Stimulated activated CD4-positive, alpha-beta T cell treated with anti-CD3 and anti-CD28 coated beads, Interleukin-15, amount 100 ng/mL, for 48 hours (primary cell): ENCODE measurements around the gene DPY19L2.
A peak's percentile ranks its signal among the peaks of the same experiment; 100 is the strongest.
"Not testable (repeated sequence)": the region's sequence is repeated elsewhere in the genome, so short reads cannot be mapped to it uniquely, and the experiment has no call there.

Source experiments
- DNase-seq, 2 donors: peaks; one replicate each; pipeline ENCODE4 v3.0.0-alpha.2; 2020; ENCODE audit warnings: low read depth in 2 of 2

Gene DPY19L2

DNA sequence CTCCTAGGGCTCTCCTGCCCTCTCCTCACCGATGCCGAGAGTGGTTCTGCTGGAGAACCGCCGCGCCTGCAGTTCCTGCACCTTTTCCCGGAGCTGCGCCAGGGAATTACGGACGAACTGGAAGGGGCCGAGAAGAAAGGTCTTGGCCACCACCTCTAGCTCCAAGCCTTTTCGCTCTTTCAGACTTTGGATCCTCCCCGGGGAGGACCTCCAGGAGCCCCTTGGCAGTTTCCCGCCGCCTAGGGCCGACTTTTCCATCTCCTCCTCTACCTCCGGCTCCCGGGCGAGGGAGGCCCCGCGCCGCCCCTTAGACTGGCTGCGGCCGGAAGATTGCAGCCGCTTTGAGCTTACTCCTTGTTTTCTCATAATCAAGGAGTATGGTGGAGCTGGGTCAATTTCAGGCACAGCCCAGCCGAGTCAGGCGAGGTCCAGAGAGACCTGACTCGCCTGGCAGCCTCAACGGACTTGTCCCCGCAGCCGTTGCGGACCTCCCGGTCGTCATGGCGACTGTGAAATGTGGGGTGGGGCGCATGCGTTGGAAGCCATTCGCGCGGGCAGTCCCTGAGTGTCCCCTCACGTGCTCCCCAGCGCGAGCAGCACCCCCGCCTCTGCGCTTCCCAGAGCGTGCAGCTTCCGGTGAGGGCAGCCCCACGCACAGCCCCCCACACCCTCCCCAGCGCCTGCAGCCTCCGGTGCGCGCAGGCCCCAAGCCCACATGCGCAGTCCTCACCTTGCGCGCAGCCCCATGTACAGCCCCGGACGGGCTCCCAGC lies at the start of gene DPY19L2:
Gene DPY19L2, minus strand, starts transcription at position 466 of the 772 bp plus-strand sequence. Its CDS starts 100 bp downstream, at position 366.
- peak in 1 of 2 donors; percentile 36 for DNase-seq

DNA sequence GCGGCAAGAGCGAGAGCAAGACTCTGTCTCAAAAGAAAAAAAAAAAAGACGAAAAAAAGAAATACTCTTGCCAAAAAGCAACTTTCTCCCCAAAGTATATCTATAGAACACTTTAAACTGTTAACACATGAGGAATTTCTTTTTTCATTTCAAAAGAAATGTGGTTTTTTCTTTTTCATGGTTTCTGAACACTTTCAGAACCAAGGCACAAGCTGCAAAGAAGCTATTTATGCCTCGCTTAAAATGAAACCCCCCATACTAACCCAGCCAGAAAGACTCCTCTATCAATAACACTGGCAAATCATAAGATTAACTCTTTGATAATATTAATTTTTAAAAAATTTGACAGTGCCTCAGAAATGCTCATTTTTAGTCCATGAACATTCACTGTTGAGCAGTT lies 48.6 kb upstream of the DPY19L2 start:
- DNase-seq, result not testable (repeated sequence)

DNA sequence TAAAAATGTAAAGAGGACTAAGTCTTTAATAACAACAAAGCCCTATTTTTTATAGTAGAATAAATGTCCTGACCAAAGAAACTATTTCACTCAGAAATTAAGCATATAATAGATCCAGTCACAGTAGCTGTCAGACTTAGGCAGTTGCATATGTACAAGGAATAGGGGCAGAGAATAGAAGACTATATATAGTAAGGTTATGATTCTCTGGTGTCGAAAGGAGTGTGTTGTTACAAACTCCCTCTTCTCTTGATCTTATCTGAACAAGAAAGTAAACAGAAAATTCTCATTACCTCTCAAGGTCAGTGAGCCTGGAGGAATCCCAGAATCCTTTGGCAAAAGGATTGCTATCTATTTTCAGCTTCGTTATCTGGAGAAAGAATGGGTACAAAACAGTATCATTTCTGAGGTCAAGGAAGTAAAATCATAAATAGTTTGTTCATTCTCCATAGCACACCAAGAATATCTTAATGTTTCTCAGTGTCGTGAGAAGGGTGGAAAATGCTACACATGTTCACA lies 46.9 kb upstream of the DPY19L2 start:
- DNase-seq, result not testable (repeated sequence)

DNA sequence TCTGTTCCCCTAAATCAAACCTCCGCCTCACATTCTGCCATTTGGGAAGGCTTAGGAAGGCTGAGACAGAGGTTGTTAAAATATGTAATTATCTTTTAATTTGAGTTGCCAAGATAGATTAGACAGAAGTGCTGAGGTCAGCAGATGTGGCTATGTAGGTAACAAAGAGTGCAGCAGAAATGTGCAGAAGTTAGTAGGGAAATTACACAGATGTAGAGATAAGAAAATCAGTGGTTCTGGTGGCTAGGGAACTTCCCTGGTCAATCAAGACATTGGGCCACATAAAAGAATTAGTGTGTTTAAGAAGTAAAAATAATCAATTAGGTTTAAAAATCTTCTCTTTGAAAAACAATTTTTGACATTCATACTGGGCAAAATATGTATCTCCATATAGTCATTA lies 46.1 kb upstream of the DPY19L2 start:
- not testable (repeated sequence) for DNase-seq

DNA sequence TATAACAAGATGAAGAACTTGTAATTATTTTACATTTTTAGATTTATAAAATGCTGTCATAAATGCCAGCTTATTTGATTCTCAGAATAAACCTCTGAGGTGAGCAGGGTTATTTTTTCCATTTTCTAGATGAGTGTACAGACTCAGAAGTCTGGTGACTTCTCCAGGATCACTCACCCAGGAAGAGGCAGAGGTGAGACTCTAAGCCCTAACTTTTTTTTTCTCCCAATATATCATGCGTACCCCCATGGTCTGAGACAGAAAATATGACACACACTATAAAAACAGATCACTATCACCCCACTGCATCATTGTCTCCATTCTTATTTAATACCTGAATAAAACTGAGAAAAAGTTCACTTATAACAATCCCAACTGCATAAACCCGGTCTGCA lies 45.4 kb upstream of the DPY19L2 start:
- DNase-seq, result not testable (repeated sequence)

DNA sequence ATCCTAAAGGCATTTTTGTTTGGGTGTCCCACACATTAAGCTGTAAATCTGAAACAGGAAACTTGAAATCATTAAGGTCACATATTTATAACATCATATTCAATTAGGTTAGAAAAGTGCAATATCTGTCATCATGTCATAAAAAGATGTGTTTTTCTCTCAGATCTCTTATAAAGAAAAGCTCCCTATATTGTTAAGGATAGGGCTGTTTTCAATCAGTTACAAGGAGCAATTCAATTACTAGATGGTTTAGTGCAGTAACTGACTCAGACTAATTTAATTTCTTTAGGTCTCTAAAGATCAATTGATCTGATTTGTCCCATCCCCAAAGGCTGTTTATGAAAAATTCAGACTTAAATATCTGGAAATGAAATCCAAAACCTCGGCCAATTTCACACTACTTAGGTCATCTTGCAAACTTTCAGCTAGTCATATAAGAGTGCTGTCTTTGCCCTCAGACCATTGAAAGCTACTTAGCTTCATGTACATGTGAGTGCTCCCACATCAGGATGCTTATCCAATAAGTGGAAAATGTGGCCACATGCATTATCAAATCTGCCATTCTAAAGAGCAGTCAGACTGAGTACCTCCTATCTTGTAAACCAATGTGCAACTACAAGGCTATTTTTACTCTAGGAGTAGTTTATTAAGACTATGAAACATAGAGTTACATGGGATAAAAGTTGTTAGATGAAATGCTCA lies 44.8 kb upstream of the DPY19L2 start:
- DNase-seq, result not testable (repeated sequence)

DNA sequence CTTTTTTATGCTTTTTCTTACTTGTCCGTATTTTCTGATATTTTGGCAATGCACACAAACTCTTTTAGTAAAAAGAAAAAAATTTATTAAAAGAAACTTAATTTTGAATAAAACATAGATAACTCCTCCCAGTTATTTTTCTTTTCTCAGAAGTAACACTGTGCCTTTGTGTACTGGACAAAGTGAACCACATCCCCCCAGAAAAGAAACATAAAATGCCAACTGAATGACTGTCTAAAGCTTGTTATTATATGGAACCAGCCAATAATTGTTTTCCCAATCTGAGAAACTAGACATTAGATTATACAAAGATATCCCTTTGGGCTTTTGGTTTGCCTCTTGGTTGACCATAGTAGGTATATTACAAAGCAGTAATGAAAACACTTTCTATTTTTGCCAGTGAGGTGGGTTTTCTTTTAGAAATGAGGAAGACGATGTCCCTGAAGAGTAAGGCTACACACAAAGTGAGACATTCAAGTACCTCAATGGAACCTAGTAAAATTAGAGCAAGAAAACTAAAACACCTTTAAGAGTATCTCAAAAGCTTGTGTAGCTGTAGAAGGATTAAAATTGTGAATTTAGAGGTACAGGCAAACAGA lies 44.2 kb upstream of the DPY19L2 start:
- not testable (repeated sequence) for DNase-seq

DNA sequence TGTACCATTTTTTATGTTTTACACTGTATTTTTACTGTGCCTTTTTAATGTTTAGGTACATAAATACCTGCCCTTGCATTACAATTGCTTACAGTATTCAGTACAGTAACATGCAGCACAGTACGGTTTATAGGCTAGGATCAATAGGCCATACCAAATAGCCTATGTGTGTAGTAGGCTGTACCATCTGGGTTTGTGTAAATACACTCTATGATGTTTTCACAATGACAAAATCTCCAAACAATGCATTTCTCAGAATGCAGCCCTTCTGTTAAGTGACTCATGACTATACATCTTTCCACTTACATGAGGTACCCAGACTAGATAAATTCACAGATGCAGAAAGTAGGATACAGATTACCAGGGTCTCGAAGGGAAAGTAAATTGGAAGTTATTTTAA lies 43.0 kb upstream of the DPY19L2 start:
- not testable (repeated sequence) for DNase-seq

DNA sequence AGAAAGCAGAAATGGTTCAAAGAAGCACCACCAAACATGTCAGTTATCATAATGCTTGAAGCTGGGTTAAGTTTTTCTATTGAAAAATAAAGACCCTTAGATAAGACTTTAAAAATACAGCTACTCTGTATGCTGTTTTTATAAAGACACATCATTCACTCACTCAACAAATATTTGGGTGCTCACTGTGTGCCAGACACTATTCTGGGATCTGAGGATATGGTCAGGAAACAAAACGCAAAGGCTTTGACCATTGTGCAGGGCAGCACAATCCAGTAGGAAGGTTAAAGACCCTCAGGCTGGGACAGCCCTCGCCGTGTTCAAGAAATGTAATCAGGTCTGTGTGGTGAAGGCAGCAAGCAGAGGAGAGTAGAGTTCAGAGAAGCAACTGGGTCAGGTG lies 38.0 kb upstream of the DPY19L2 start:
- no peak for DNase-seq

DNA sequence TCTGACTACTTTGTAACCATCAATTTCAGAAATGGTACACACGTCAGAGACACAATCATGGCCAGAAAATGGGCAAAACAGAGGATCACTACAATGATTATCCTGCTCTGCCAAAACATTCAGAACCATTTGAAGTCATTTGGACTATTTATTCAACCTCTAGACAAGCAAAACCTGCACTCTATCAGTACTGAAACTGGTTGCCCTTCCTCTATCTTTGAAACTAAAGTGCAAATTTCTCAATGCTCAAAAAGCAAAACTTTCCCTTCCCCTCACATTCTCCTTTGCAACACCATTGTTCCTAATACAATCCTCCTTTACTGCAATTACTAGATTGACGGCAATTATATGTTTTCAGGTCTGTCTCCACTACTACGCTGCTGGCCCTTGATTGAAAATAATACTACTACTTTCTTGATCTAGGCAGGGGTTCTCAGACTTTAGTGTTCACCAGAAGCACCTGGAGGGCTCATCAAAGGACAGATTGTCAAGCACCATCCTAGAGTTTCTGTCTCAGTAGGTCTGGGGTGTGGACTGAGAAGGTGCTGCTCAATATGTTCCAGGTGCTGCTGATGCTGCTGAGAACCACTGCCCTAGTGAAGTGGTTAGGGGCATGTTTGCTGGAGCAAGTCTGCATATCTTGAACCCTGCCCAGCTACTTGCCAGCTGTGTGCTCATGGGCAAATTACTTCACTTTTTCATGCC lies 31.5 kb upstream of the DPY19L2 start:
- not testable (repeated sequence) for DNase-seq

DNA sequence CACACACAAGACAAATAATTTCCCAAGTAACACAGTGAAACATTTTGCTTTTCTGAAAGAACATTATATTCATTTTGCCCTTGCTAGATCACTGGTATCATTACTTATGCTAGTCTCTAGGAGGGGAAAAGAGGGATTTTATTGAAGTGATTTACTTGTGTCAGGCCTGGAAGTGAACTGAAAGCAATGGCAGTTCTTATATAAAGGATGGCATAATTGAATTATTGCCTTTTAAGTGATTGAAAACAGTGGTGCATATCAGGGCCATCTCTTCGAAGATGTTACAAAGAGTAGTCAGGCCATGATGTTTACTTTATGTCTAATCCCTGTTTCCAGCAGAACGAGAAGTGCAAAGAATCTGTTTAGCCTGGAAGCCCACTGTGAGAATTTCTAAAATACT lies 30.7 kb upstream of the DPY19L2 start:
- DNase-seq, result not testable (repeated sequence)

DNA sequence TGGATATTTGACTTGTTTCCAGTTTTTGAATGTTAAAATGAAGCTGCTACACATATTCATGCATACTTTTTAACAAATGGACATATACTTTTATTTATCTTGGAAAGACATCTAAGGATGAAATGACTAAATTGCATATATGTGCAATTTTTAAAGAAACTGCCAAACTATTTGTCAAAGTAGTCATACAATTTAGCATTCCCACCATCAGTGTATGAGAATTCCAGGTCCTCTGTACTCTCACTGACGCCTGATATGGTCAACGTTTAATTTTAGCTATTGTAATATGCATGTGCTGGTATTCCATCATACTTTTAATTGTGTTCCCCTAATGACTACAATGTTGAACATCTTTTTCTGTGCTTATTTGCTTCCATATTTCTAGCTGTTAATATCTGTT lies 22.5 kb upstream of the DPY19L2 start:
- DNase-seq, result not testable (repeated sequence)

DNA sequence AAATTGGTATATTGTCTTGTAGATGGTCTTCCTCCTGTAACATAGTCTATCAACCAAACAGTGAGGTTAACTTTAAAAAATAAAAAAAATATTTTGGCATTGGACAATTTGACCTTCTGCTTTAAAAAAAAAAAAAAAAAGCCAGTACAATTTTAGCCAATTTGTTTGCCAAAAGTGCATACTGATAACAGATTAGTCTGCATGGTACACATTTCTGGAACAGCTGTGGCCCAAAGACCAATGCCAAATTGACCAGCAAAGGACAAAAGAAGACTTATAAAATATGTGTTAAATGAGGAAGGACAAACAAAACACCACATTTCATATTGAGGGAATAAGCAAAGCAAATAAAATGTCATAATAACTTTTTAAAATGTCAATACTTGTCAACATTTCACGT lies 20.8 kb upstream of the DPY19L2 start:
- DNase-seq, result not testable (repeated sequence)

DNA sequence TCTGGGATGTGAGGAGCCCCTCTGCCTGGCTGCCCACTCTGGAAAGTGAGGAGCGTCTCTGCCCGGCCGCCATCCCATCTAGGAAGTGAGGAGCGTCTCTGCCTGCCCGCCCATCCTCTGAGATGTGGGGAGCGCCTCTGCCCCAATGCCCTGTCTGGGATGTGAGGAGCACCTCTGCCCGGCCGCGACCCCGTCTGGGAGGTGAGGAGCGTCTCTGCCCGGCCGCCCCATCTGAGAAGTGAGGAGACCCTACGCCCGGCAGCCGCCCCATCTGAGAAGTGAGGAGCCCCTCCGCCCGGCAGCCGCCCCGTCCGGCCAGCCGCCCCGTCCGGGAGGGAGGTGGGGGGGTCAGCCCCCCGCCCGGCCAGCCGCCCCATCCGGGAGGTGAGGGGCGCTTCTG lies 18.3 kb upstream of the DPY19L2 start:
- DNase-seq, result not testable (repeated sequence)

DNA sequence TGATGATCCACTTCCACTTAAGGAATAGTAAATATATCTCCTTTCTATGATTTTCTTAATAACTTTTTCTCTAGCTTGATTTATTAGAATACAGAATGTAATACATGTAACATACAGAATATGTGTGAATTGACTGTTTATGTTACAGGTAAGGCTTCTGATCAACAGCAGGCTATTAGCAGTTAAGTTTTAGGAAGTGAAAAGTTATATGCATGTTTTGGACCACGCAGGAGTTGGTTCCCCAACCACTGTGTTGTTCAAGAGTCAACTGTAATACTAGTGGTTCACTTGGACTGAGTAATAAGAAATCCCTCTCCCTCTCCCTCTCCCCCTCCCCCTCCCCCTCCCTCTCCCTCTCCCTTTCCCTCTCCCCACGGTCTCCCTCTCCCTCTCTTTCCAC lies 17.5 kb upstream of the DPY19L2 start:
- not testable (repeated sequence) for DNase-seq

DNA sequence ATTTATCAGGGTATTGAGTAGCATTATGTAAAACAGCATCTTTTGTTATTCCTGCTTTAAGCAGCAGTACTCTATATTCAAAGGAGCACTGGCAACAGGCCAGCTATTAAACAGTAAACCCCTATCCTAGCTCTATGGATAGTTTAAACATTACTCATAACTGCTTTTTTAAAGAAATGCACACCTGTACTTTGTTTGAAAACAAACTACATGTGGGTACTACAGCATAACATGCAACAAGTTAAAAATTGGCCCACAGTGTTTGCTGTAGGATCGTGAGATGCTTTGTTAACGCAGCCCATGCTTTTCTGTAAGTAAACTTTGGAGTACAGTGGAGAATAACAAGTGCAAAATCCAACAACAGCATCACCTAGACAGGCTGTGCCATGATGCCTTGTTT lies 14.3 kb upstream of the DPY19L2 start:
- not testable (repeated sequence) for DNase-seq

DNA sequence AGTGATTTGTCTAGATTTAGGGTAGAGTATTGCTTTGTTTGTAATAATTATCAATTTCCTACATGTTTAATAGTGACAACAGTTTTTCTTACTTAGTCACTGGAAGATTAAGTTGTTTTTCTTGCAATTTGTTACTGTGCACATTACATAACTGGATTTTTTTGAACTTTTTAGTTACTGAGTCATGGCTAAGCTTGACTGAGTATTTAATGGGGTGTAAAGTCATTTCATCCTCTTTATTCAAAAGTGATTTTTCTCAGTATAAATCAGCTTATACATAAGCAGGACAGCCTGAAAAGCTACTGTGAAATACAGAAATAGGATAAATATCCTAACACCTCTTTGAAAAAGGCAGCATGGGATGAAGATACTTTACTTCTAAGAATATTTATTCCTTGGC lies 12.5 kb upstream of the DPY19L2 start:
- not testable (repeated sequence) for DNase-seq

DNA sequence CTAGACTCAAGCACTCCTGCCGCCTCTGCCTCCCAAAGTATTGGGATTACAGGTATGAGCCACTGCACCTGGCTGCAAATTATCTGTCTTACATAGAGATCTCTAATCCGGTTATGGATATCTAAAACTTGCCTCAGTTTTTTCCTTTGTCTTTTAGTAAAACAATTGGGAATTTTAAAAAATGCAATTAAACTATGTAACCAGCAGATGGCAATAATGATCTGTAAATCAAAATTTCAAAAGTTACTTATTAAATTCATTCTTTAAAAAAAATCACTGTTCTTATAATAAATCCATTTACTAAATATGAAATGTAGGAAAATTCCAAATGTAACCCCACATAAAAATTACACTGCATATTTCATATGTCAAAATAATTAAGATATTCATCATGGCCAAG lies 4.3 kb upstream of the DPY19L2 start:
- DNase-seq, result not testable (repeated sequence)

DNA sequence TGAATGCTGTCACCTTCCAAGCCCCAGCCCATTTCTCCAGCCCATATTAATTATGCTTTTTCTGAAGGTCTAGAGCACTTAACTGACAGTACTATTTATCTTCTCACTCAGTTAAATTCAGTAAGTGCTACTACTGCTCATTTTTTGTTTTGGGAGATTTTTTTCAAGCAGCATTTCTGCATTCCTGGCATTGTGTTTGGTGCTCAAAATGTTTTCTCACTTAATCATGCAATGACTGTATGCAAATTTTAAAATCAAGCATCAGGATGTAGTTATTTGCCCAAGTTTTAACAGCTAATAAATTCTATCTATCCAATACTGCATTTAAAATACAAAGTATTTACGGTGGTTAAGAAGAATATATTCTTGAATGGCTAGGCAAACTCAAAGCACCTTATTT lies 1.6 kb upstream of the DPY19L2 start:
- DNase-seq, result not testable (repeated sequence)

DNA sequence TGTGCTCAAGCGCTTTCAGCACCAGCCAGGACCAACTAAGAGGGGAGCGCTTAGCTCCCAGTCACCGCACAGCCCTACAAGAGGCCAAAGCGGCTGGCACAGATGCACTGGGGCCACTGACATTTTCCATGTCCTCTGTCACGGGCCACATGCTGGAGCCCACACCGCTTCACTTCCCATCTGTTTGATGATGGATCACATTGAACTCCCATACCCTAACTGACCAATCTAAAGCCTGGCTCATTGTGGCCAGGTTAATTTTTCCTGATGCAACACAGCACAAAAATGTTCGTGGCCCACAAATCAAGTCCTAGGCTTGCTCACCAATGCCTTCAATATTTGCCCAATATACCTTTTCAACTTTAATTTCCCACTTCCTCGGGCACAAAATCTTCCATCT lies 1.1 kb upstream of the DPY19L2 start:
- not testable (repeated sequence) for DNase-seq

DNA sequence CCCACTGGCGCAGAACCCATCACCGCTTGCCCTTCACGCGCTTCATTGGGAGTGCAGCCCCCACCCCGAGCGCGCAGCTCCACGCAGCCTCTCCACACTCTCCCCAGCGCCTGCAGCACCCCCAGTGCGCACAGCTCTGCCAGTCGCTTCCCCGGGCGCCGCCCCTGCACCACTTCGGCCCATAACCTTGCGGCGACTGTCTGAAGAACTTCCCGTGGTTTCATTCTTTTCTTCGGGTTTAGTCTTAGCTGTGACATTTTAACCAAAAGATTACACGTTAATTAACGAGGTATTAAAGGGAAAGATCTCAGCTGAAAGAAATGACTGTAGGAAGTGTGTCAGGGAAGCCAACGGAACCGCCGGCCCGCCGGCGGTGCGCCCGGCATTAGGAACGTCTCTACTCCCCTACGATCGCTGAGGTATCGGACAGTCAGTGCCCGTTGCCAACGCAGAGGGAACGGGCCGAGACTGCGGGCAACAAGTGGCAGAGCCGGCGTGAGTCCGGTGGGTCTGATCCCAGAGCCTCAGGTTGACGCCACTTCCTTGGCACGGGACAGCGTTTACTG lies 590 bp upstream of the DPY19L2 start:
- not testable (repeated sequence) for DNase-seq
